ENCODE data around the gene ETFRF1. TPM values are rescaled to one million over a fixed set of nuclear protein-coding genes. Genes with fewer than 3 reads are reported as not detected.

ETFRF1 gene
- total RNA-seq, 2 experiments from 2014 or later = 13.0 to 13.1 TPM

DNA sequence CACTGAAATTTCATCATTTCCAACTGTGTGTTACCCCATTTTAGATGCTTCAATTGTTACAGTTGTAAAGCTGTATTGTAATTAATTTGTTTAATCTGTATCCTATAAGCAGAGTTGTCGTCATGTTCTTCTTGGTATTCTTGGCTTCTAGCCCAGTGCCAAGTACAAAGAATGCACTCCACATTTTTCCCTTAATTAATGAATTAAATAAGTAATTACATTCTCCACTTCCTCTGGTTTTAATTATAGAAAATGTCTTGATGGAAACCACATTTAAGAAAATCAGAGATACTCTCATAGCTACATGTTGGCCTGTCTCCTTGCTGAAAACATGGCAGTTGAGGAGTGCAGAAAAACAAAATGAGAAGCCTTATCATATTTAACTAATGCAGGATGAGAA, 823 bp upstream of the ETFRF1 start:
- no peak for DNase-seq
- peak overlapping the region; percentile 94 for H3K27ac Mint-ChIP-seq
- H3K36me3 Mint-ChIP-seq = no peaks in the 10 kb centered on the region
- H3K4me1 Mint-ChIP-seq = peaks cover 19% of the 10 kb centered on the region
- no peaks in the 10 kb centered on the region for H3K27me3 Mint-ChIP-seq
- H3K4me3 Mint-ChIP-seq = peak overlapping the region; percentile 87
- H3K9me3 Mint-ChIP-seq = no peaks in the 10 kb centered on the region

DNA sequence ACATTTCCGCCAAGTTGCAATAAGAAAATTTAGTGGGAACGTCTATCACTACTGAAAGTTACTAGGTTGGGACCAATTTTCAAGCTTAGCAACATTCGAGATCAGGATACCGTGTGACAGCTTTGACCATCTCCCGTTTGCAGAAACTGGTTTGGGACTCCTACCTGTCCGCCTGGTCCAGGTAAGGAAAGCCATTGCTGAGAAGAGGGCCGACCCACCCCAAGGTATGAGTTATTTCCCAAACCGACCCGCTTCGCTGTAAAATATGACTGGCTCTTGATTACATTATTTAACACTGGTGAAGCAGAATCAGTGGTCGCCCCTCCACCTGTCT, 348 bp upstream of the ETFRF1 start:
- Mint-ChIP-seq H3K4me3 (peak overlapping the region; percentile 87), H3K9me3 (no peaks in the 10 kb centered on the region), H3K27ac (peak overlapping the region; percentile 94), H3K27me3 (no peaks in the 10 kb centered on the region), H3K4me1 (peaks cover 19% of the 10 kb centered on the region), H3K36me3 (peaks cover 3% of the 10 kb centered on the region)
- no peak for DNase-seq

DNA sequence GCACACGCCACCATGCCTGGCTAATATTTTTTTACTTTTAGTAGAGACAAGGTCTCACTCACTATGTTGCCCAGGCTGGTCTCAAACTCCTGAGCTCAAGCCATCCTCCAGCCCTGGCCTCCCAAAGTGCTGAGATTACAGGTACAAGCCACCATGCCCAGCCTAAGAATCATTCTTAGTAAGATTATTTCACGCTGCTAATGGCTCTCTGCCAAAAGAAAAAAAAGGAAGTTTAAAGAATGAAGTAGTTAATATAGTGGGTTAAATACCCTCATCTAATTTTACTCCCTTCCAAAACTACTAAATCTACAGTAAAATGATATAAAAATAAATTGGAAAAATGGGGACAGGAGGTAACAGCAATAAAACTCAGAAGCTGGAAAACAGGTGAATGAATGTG, 2.6 kb downstream of the ETFRF1 start:
- H3K4me1 Mint-ChIP-seq = peaks cover 23% of the 10 kb centered on the region
- no peak for DNase-seq
- H3K4me3 Mint-ChIP-seq = no peak overlapping the region
- peaks cover 16% of the 10 kb centered on the region for H3K36me3 Mint-ChIP-seq
- H3K27ac Mint-ChIP-seq = peak overlapping the region; percentile 17
- H3K9me3 Mint-ChIP-seq = no peaks in the 10 kb centered on the region
- H3K27me3 Mint-ChIP-seq = no peaks in the 10 kb centered on the region

DNA sequence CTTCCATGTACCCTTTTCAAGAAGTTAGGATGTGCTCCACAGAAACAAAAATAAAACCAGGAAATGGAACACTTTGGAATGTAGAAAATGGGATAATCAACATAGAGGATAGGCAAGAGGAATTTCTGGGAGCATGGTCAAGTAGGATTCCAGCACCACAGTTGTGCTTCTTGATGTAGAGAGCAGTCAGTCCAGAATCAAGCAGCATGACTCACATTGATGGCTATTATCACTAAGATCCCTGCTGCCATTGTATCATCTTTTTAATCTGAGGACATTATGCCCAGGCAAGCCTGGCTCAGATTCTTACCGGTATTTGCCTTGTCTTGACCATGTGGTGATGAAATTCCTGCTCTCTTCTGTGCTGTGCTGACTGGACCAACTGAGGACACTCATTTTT, 5.7 kb downstream of the ETFRF1 start:
- peaks cover 20% of the 10 kb centered on the region for H3K36me3 Mint-ChIP-seq
- no peak for DNase-seq
- peaks cover 20% of the 10 kb centered on the region for H3K4me1 Mint-ChIP-seq
- H3K9me3 Mint-ChIP-seq = no peaks in the 10 kb centered on the region
- no peaks in the 10 kb centered on the region for H3K27me3 Mint-ChIP-seq
- H3K4me3 Mint-ChIP-seq = no peak overlapping the region
- H3K27ac Mint-ChIP-seq = no peak overlapping the region

DNA sequence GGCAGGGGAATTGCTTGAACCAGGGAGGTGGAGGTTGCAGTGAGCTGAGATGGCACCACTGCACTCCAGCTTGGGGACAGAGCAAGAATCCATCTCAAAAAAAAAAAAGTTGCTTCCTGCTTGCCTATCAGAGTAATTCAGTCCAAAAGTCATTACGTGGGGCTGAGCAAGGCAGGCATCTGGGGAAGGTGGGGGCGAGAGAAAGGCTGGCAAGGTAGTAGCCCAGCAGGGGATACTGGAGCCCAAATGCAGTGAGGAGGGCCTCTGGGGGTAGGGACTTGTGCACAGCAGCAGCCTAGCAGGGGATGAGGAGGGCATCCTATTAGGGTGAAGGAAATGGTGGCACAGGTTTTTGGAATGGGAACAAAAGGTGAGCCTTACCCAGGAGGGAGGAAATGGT, 7.1 kb downstream of the ETFRF1 start:
- no peaks in the 10 kb centered on the region for H3K27me3 Mint-ChIP-seq
- H3K9me3 Mint-ChIP-seq = no peaks in the 10 kb centered on the region
- peaks cover 20% of the 10 kb centered on the region for H3K36me3 Mint-ChIP-seq
- H3K27ac Mint-ChIP-seq = peak overlapping the region; percentile 28
- peaks cover 13% of the 10 kb centered on the region for H3K4me1 Mint-ChIP-seq
- DNase-seq = no peak
- no peak overlapping the region for H3K4me3 Mint-ChIP-seq

DNA sequence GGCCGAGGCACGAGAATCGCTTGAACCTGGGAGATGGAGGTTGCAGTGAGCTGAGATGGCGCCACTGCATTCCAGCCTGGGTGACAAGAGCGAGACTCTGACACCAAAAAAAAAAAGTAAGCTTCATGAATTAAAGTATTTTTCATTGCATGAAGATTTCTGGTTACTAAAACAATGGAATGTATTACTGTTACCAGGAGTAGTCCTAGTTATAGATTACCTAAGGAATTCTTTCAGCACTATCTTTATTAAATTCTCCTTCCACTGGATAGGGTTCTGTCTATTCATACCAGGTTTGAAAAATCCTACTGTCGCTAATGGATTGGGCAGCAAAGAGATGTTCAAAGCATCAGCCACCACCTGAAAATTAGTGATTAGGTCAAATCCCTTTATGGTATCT, 12.4 kb downstream of the ETFRF1 start:
- Mint-ChIP-seq H3K27ac (no peak overlapping the region), H3K4me1 (peaks cover 18% of the 10 kb centered on the region), H3K9me3 (no peaks in the 10 kb centered on the region), H3K4me3 (no peak overlapping the region), H3K36me3 (peaks cover 5% of the 10 kb centered on the region), H3K27me3 (no peaks in the 10 kb centered on the region)
- no peak for DNase-seq

DNA sequence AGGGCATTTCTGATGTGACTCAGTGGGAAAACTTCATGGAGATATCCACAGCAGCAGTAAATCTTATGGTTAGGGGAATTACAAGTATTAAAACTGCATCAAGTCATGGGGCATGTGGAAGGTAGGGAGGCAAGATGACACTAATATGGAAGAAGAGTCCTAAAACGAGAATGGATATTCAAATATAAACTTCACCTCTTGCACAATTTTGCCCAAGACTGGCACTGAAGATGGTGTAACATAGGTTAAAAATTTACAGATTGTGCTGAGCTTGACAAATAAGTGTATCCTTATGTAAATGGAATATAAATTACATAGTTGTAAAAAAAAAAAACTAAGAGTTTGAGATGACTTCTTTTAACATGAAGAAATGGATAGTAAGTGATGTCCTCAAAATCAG, 12.8 kb downstream of the ETFRF1 start:
- Mint-ChIP-seq H3K27me3 (no peaks in the 10 kb centered on the region), H3K36me3 (peaks cover 5% of the 10 kb centered on the region), H3K4me1 (peaks cover 18% of the 10 kb centered on the region), H3K4me3 (no peak overlapping the region), H3K9me3 (no peaks in the 10 kb centered on the region), H3K27ac (no peak overlapping the region)
- DNase-seq = no peak

DNA sequence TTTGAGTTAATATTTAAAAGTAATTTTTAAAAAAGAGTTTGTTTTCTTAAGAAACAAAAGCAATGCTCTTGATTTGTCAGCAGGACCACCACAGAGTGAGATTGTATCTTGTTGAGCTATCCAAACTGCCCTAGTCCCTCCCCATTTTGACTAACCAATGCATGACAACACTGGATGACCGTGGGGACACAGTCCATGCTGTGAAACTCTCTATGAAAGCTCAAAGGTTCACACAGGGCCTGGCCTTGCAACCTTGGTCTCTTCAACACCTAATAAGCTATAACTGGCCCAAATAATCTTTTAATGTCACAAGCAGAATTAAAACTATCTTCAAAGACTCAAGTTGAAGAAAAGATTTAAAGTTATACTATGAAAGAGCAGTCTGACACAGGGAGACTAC, 13.5 kb downstream of the ETFRF1 start:
- H3K27ac Mint-ChIP-seq = no peak overlapping the region

DNA sequence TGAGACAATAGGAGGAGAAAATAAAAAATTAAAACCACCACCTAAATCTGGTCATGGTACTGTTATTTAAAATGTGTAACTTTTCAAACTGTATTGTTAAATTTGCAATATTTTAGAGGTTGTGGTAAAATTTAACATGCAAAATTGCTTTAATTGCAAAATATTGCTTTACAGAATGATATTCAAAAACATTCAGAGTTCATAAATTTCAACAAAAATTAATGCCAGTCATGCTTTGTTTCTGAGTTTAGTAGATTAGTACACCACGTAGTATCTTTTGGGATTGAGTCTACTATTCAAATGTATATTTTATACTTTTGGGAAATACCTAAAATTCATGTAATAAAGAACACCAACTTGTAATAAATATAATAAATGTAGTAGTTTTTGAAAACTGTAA, 18.3 kb downstream of the ETFRF1 start:
- H3K4me3 Mint-ChIP-seq = no peak overlapping the region
- no peaks in the 10 kb centered on the region for H3K9me3 Mint-ChIP-seq
- no peak overlapping the region for H3K27ac Mint-ChIP-seq
- H3K27me3 Mint-ChIP-seq = no peaks in the 10 kb centered on the region
- peaks cover 12% of the 10 kb centered on the region for H3K4me1 Mint-ChIP-seq
- peaks cover 11% of the 10 kb centered on the region for H3K36me3 Mint-ChIP-seq
- DNase-seq = no peak

More for the DNA sequence above, 13.5 kb downstream of the ETFRF1 start:
- H3K4me3 Mint-ChIP-seq = no peak overlapping the region
- H3K36me3 Mint-ChIP-seq = peaks cover 1% of the 10 kb centered on the region
- H3K27me3 Mint-ChIP-seq = no peaks in the 10 kb centered on the region
- no peak for DNase-seq
- H3K4me1 Mint-ChIP-seq = peaks cover 14% of the 10 kb centered on the region
- no peaks in the 10 kb centered on the region for H3K9me3 Mint-ChIP-seq

DNA sequence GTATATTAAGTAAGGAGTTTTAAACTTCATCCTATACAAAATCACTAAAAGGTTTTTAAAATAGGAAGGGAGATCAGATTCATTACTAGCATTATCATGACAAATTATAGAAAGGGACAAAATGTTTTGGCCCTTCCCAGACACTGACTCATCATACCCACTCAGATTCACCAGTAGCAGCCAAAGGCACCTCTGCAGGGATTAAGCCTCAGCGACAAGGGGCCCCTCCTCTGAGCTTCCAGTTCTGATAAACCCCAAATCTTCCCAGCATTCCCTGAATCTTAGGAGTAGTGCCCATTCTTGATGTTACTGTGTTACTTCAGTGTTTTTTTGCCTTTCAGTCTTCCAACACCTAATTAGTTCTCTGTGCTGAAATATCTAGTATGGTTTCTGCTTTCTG, 41.2 kb downstream of the ETFRF1 start:
- Mint-ChIP-seq H3K36me3 (peaks cover 19% of the 10 kb centered on the region), H3K4me3 (no peak overlapping the region), H3K27ac (no peak overlapping the region), H3K9me3 (no peaks in the 10 kb centered on the region), H3K4me1 (peaks cover 19% of the 10 kb centered on the region), H3K27me3 (no peaks in the 10 kb centered on the region)
- DNase-seq = no peak

DNA sequence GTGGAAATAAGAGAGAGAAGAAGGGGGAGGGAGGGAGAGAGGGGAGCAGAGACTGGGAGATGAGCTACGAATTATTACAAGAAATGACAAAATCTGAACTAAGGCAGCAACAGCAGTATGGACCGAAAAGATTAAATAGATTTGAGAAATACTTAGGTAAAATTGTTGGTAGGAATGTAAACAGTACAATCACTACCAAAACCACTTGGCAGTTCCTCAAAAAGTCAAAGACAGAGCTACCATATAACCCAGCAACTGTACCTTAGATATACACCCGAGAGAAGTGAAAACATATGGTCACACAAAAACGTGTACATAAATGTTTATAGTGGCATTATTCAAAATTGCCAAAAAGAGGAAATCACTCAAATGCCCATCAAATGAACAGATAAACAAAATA, 41.6 kb downstream of the ETFRF1 start:
- Mint-ChIP-seq H3K4me1 (peaks cover 24% of the 10 kb centered on the region), H3K9me3 (no peaks in the 10 kb centered on the region), H3K27me3 (no peaks in the 10 kb centered on the region), H3K36me3 (peaks cover 19% of the 10 kb centered on the region), H3K4me3 (no peak overlapping the region), H3K27ac (no peak overlapping the region)
- DNase-seq = no peak

DNA sequence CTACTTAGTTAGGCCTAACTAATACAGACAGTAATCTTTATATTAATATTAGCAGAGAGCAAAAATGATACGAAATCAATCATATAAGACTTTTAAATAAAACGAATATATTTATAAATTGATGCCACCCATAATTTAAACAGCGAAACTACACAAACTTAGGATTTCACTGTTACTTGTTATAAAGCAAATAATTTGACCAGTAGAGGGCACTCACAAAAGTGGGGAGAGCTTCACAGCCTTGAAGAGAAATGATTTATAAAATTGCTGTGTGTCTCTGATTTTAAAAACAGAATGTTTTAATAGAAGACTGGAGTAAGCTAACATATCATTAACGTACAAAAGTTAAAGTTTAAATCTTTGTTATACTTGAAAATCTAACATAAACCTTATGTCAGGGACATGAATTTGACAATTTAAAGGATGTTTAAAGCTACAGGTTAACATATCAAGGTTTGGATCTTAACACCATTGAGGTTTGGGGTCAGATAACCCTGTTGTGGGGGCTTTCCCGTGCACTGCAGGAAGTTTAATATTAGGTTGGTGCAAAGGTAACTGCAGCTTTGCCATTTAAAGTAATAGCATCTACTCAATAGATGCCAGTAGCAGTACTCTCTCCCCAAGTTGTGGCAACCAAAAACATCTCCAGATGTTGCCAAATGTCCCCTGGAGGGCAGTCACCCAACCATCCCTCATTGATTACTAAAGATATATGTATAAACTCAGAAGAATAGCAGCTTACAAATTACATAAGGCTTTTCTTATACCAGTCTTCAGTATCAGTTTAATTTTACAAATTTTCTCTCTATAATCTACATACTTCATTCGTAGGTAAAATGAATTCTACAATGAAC, 46.4 kb downstream of the ETFRF1 start:
- H3K4me1 Mint-ChIP-seq = peaks cover 45% of the 10 kb centered on the region
- no peaks in the 10 kb centered on the region for H3K9me3 Mint-ChIP-seq
- no peak overlapping the region for H3K4me3 Mint-ChIP-seq
- peak; percentile 21 for DNase-seq
- H3K27me3 Mint-ChIP-seq = no peaks in the 10 kb centered on the region
- peak overlapping the region; percentile 34 for H3K27ac Mint-ChIP-seq
- H3K36me3 Mint-ChIP-seq = peaks cover 32% of the 10 kb centered on the region

DNA sequence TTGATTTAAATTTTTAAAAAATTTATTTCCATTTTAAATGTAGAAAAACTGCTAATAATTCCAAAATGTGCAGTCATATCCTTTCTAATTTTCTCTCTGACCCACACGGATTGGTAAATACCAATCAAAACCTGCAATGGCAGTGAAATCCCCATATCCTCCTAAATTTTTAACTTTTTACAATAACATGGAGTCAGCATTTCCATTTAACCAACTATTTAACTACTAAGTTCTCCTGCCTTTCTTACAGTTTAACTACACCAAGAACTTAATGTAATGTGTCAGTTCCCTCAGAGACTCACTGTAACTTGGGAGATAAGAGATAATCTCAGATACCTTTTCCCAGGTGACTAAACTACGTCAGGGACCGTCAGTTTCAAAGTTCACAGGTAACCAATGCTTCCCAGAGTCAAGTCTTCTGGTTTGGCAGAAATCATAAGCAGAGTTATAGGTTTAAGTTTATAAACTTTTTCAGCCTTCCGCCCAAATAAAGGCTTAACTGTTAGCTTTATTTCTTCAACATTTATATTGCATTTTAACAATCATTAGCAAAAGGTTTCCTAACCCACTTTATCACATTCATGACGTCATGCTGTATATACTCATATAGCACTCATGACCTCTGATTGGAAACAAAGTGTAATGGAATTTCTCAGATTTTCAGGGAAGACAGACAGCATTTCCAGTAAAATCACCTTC, 48.1 kb downstream of the ETFRF1 start:
- Mint-ChIP-seq H3K9me3 (no peaks in the 10 kb centered on the region), H3K4me3 (no peak overlapping the region), H3K4me1 (peaks cover 49% of the 10 kb centered on the region), H3K27ac (no peak overlapping the region), H3K36me3 (peaks cover 28% of the 10 kb centered on the region), H3K27me3 (no peaks in the 10 kb centered on the region)
- DNase-seq = no peak

DNA sequence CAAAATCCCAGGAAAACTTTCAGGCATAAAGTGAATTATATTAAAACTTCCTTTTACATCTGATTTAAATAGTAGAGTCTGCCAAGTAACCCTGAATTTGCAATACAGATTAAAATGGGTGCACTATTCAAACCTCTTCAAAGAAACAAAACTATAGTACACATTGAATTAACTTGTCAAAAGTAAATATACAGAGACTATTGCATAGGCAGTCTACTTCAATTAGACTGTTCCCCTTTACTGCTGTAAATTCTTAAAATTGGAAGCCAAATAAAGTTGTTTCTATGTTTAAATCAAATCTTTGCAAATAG, 48.6 kb downstream of the ETFRF1 start:
- Mint-ChIP-seq H3K27ac (no peak overlapping the region), H3K9me3 (no peaks in the 10 kb centered on the region), H3K4me3 (no peak overlapping the region), H3K4me1 (peaks cover 53% of the 10 kb centered on the region), H3K36me3 (peaks cover 32% of the 10 kb centered on the region), H3K27me3 (no peaks in the 10 kb centered on the region)
- no peak for DNase-seq

DNA sequence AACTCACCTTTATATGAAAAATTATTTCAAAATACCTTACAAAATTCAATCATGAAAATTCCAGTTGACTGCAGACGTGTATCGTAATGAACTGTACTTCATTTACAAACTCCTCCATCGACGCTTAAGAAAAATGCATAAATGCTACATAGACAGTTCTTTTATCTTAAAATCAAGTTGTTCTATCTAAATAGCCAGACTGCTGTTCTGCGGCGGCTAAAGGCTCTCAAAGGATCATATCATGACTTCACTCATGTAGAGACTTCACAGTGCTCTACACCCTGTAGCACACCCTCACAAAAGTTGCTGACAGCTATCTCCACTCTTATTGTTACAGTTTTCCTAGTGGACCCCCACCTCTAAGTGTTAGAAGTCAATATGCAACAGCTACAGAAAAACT, 50.5 kb downstream of the ETFRF1 start:
- peaks cover 32% of the 10 kb centered on the region for H3K36me3 Mint-ChIP-seq
- no peak for DNase-seq
- no peaks in the 10 kb centered on the region for H3K27me3 Mint-ChIP-seq
- no peak overlapping the region for H3K27ac Mint-ChIP-seq
- peaks cover 52% of the 10 kb centered on the region for H3K4me1 Mint-ChIP-seq
- no peaks in the 10 kb centered on the region for H3K9me3 Mint-ChIP-seq
- H3K4me3 Mint-ChIP-seq = no peak overlapping the region

DNA sequence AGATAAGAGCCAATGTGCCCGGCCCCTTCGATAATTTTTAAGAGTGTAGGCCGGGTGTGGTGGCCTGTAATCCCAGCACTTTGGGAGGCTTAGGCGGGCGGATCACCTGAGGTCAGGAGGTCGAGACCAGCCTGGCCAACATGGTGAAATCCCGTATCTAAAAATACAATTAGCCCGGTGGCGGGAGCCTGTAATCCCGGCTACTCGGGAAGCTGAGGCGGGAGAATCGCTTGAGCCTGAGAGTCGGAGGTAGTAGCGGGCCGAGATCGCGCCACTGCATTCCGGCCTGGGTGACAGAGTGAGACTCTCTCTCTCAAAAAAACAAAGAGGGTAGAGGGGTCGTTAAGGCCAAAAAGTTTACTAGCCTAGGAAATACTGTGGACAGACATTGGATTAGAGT, 53.1 kb downstream of the ETFRF1 start:
- Mint-ChIP-seq H3K4me1 (peaks cover 49% of the 10 kb centered on the region), H3K36me3 (peaks cover 30% of the 10 kb centered on the region), H3K27me3 (no peaks in the 10 kb centered on the region), H3K9me3 (peaks cover 5% of the 10 kb centered on the region), H3K27ac (no peak overlapping the region), H3K4me3 (no peak overlapping the region)
- no peak for DNase-seq
